PFSK-1 (cell line): ENCODE data around the gene PEX26.

Experiments
- FOXP2 ChIP-seq: optimal IDR thresholded peaks from 2 replicates; pipeline ENCODE3; 2011; ENCODE audit warnings: borderline replicate concordance, control low read depth, inconsistent platforms; ENCODE audit not compliant: insufficient read depth; ENCODE audit errors: extremely low read length, extremely low read depth
- POLR2AphosphoS5 ChIP-seq: IDR thresholded peaks from 2 replicates; pipeline ENCODE4 v1.6.1; 2012; ENCODE audit warnings: low read depth, mild to moderate bottlenecking, control low read depth, low read length, moderate library complexity
- SIN3A ChIP-seq: IDR thresholded peaks from 2 replicates; pipeline ENCODE4 v1.6.1; 2012; ENCODE audit warnings: mild to moderate bottlenecking, low read length, moderate library complexity, borderline replicate concordance; ENCODE audit not compliant: insufficient read depth
- TAF1 ChIP-seq: IDR thresholded peaks from 2 replicates; pipeline ENCODE4 v1.6.1; 2012; ENCODE audit warnings: low read length, control low read depth, borderline replicate concordance; ENCODE audit not compliant: insufficient read depth
- TF ChIP-seq, protein P1 (sequence below), 2 experiments: IDR thresholded peaks; 2 replicates each; pipeline versions ENCODE4 v1.6.1 to v1.8.0; 2011 to 2012; ENCODE audit warnings: low read depth in 2 of 2, low read length in 2 of 2, control low read depth in 1 of 2, inconsistent platforms in 1 of 2, mild to moderate bottlenecking in 1 of 2, moderate library complexity in 1 of 2; ENCODE audit not compliant: insufficient read depth in 1 of 2

PEX26 gene

DNA sequence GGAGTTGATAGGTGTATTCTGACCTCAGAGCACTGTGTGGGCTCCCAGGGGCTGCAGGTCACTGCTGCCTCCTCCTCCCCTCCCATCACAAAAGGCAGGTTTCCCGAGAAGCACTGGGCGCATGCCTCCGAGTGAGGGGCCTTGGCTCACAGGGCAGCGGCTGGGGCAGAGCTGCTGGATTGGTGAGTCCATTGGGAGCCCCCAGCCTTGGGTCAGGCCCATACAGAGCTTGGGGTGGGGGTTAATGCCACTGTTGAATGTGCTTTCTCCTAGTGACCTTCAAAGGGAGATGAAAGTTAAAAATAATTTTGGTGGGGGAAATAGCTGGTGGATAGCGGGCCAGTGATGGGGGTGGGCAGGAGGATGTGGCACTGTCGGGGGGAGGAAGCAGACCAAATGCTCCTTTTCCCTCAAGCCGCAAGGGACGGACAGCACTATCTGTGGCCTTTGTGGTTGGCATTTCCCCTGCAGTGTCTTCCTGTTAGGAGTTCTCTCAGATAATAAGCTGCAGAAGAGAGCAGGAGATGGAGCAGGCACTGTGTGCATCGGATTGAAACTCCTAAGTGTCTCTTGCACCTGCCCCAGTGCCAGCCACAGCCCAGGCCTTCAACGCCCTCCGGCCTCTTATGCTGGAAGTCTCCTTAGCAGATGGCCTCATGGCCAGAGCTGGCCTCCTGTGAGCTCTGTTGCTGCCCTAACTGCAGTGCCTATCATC lies 36.0 kb downstream of the PEX26 start:
- TF ChIP-seq, protein P1, sequence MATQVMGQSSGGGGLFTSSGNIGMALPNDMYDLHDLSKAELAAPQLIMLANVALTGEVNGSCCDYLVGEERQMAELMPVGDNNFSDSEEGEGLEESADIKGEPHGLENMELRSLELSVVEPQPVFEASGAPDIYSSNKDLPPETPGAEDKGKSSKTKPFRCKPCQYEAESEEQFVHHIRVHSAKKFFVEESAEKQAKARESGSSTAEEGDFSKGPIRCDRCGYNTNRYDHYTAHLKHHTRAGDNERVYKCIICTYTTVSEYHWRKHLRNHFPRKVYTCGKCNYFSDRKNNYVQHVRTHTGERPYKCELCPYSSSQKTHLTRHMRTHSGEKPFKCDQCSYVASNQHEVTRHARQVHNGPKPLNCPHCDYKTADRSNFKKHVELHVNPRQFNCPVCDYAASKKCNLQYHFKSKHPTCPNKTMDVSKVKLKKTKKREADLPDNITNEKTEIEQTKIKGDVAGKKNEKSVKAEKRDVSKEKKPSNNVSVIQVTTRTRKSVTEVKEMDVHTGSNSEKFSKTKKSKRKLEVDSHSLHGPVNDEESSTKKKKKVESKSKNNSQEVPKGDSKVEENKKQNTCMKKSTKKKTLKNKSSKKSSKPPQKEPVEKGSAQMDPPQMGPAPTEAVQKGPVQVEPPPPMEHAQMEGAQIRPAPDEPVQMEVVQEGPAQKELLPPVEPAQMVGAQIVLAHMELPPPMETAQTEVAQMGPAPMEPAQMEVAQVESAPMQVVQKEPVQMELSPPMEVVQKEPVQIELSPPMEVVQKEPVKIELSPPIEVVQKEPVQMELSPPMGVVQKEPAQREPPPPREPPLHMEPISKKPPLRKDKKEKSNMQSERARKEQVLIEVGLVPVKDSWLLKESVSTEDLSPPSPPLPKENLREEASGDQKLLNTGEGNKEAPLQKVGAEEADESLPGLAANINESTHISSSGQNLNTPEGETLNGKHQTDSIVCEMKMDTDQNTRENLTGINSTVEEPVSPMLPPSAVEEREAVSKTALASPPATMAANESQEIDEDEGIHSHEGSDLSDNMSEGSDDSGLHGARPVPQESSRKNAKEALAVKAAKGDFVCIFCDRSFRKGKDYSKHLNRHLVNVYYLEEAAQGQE (IDR thresholded peaks at IDR 0.05; ENCODE audit: insufficient read depth in 1 of 2, low read depth in 2 of 2, low read length in 2 of 2): no peak
- no peak for TF ChIP-seq TAF1
- no peak for TF ChIP-seq POLR2AphosphoS5
- no peak for TF ChIP-seq FOXP2
- TF ChIP-seq SIN3A: no peak

DNA sequence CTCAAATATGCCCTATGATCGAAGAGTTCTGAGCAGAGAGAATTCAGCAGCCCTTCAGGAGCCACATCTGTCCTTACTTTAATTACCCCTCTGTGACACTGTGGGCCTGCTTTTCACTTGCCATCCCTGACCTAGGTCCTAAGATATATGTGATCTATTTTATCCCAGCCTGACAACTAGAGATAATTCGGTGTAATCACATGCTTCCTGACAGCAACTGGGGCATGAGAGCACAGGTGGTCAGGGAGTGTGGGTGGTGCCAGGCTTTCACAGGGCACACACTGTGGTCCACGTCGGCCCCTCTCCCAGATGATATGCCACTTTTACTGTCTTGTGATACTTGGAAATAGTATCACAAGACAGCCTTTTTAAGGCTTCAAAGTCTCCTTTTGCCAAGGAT lies 36.7 kb downstream of the PEX26 start:
- TF ChIP-seq, protein P1 (IDR thresholded peaks at IDR 0.05; ENCODE audit: insufficient read depth in 1 of 2, low read depth in 2 of 2, low read length in 2 of 2): no peak
- TF ChIP-seq POLR2AphosphoS5 (no peak), FOXP2 (no peak), SIN3A (no peak), TAF1 (no peak)

DNA sequence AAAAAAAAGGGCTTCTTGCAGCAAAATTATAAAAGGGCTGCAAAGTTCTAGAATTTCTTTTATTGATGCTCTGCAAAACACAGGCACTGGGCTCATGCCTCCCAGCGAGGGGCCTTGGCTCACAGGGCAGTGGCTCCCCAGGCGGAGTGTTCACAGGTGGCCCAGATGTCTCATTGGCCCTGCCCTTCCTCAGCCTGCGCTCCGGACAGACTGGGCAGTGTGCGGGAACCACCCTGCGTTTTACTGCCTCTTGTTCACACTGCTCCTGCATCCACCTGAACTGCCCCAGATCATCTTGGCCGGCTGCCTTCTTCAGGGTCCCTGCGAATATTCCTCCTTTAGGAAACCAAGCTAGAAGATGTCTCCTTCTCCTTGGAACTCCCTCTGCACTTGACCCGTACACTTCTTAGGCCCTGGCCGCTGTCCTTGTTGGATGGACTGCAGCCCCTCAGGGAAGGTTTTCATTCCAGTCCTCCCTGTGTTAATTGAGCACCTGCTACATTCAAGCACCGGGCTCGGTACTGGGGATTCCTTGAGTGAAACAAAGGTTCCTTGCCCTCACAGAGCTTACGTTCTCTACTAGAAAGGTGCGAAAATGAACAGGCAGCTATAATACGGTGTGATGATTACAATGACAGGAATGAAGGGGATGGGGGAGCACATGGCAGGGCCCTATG lies 37.3 kb downstream of the PEX26 start:
- no peak for TF ChIP-seq POLR2AphosphoS5
- no peak for TF ChIP-seq SIN3A
- TF ChIP-seq FOXP2: no peak
- TF ChIP-seq TAF1: no peak
- TF ChIP-seq, protein P1 (IDR thresholded peaks at IDR 0.05; ENCODE audit: insufficient read depth in 1 of 2, low read depth in 2 of 2, low read length in 2 of 2): no peak

DNA sequence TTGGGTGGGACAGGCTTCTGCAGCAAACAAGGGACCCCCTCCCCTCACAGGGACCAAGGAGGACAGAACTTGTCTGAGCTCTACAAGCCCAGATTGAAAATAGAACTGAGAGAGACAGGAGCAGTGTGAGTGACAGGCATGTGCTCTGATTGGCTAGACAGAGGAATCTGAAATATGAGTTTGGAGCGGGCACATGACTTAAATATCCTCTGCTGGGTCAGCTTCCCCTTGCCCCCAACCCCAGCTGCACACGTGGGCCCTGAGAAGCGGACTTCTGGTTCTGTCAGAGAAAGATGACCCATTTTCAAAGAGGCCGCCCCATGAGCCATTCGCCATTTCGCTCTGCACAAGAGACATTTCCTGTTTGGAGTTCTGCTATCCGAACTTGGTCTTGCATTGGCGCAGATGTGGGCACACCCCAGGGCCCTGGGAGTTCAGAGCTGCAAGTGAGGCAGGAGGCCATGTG lies 38.1 kb downstream of the PEX26 start:
- TF ChIP-seq TAF1: no peak
- TF ChIP-seq POLR2AphosphoS5: no peak
- no peak for TF ChIP-seq FOXP2
- no peak for TF ChIP-seq SIN3A

DNA sequence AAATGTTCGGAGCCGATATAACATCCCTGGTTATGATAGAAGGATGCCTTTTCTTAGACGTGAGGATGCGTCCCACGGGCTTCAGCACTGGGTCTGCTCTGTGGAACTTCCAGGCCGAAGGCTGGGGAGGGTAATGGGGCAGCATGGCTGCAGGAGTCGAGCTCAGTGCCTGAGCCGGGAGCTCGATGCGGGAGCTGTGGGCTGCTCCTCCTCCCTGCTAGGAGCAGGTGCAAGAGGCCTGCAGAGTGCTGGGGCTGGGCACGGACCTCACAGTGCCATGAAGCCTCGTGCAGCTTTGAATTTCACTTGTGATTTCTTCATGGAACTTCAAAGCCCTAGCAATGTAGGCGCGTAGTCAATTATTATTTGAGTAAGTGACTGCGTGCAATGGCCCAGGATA lies 38.8 kb downstream of the PEX26 start:
- TF ChIP-seq SIN3A (no peak), FOXP2 (no peak), TAF1 (no peak), POLR2AphosphoS5 (no peak)
- TF ChIP-seq, protein P1 (IDR thresholded peaks at IDR 0.05; ENCODE audit: insufficient read depth in 1 of 2, low read depth in 2 of 2, low read length in 2 of 2): no peak
